Caco-2 (cell line): ENCODE data around the gene SF3B3. TPM values are rescaled to one million over a fixed set of nuclear protein-coding genes. Genes with fewer than 3 reads are reported as not detected.

Experiments
- BruUV-seq: library from RNA; stranded (reverse); fragments of 400-500 nt; replicated peaks from 2 replicates; lab custom pipeline; 2021; lab: Mats Ljungman, UMichigan
- CTCF ChIA-PET: fragments of 300-600 bp; sonication (Branson Sonifier 250); formaldehyde crosslinking; loops from one replicate; lab custom pipeline; 2022; ENCODE audit warnings: antibody characterized with exemption; lab: Charles Lee
- POLR2A ChIA-PET: fragments of 300-600 bp; sonication (Branson Sonifier 250); formaldehyde crosslinking; loops from one replicate; lab custom pipeline; 2022; ENCODE audit warnings: antibody characterized with exemption; lab: Charles Lee
- DNase-seq, 2 experiments: peaks; one replicate each; pipeline versions ENCODE4 v3.0.0 to v3.0.0-alpha.2; 2020 to 2022
- H3K27me3 ChIP-seq: replicated peaks from 2 replicates; pipeline ENCODE4 v1.6.0; 2011; ENCODE audit warnings: low read length; ENCODE audit not compliant: control insufficient read depth, insufficient read depth
- H3K36me3 ChIP-seq: 2 replicates; pipeline ENCODE4 v1.5.1; 2011; ENCODE audit warnings: low read length; ENCODE audit not compliant: control insufficient read depth, insufficient read depth
- H3K4me1 ChIP-seq: fragments of 250-450 bp; sonication (Bioruptor Pico); 2 replicates; pipeline ENCODE4 v1.5.1; 2020; ENCODE audit warnings: mild to moderate bottlenecking
- H3K4me3 ChIP-seq: 2 replicates; pipeline ENCODE4 v1.5.1; 2011; ENCODE audit warnings: low read depth, mild to moderate bottlenecking, control low read depth, low read length
- H3K9me3 ChIP-seq: fragments of 250-450 bp; sonication (Bioruptor Pico); 2 replicates; pipeline ENCODE4 v1.5.1; 2020; ENCODE audit warnings: mild to moderate bottlenecking, moderate library complexity
- H3K27ac Mint-ChIP-seq: one replicate; pipeline ENCODE4 v1.8.0; 2022; ENCODE audit warnings: mixed read lengths; ENCODE audit not compliant: unreplicated experiment
- H3K27me3 Mint-ChIP-seq: one replicate; pipeline ENCODE4 v1.8.0; 2022; ENCODE audit warnings: mixed read lengths; ENCODE audit not compliant: insufficient read depth, unreplicated experiment
- H3K36me3 Mint-ChIP-seq: one replicate; pipeline ENCODE4 v1.8.0; 2022; ENCODE audit warnings: mild to moderate bottlenecking, mixed read lengths; ENCODE audit not compliant: insufficient read depth, unreplicated experiment
- H3K4me1 Mint-ChIP-seq: one replicate; pipeline ENCODE4 v1.8.0; 2022; ENCODE audit warnings: low read depth, mixed read lengths; ENCODE audit not compliant: unreplicated experiment
- H3K4me3 Mint-ChIP-seq: one replicate; pipeline ENCODE4 v1.8.0; 2022; ENCODE audit warnings: mild to moderate bottlenecking, moderate library complexity, mixed read lengths; ENCODE audit not compliant: unreplicated experiment
- H3K9me3 Mint-ChIP-seq: one replicate; pipeline ENCODE4 v1.8.0; 2022; ENCODE audit warnings: mixed read lengths; ENCODE audit not compliant: unreplicated experiment
- CTCF ChIP-seq, 2 experiments: fragments of 200-600 bp in 1 of 2; IDR thresholded peaks; 1 replicate in 1 of 2; 2 replicates in 1 of 2; pipeline versions ENCODE4 v1.5.1 to v1.8.0; 2011 to 2022; ENCODE audit warnings: antibody characterized with exemption in 1 of 2, control low read depth in 1 of 2, inconsistent platforms in 1 of 2, low read depth in 1 of 2, low read length in 1 of 2, mild to moderate bottlenecking in 1 of 2, moderate library complexity in 1 of 2; ENCODE audit not compliant: insufficient read depth in 1 of 2, severe bottlenecking in 1 of 2, unreplicated experiment in 1 of 2
- intact Hi-C: fragments of 100-400 bp; cut with micrococcal nuclease; formaldehyde crosslinking; loops from one replicate; pipeline ENCODE4 v1.10.0; 2022; ENCODE audit not compliant: unreplicated experiment
- total RNA-seq: library from RNA; stranded (reverse); gene quantifications from 2 replicates; pipeline ENCODE4 v1.2.3, GENCODE V29; 2022

The SF3B3 gene
- total RNA-seq, 1 experiment from 2014 or later: 387 TPM

- no peaks in the 10 kb centered on the region for H3K27me3 Mint-ChIP-seq
- DNase-seq: no peak
- Histone ChIP-seq H3K4me3 (no peak overlapping the region), H3K4me1 (peaks cover 5% of the 10 kb centered on the region; the same call in 1 of the 2 replicates), H3K9me3 (no peaks in the 10 kb centered on the region), H3K27me3 (no peaks in the 10 kb centered on the region), H3K36me3 (peaks cover 2% of the 10 kb centered on the region; the same call in 1 of the 2 replicates)
- intact Hi-C loops: no loop called here
- no TSS peak for BruUV-seq
- peaks cover 61% of the 10 kb centered on the region for H3K36me3 Mint-ChIP-seq
- ChIA-PET CTCF (interaction anchor here (1.0 kb wide), 1 partner anchor 75 kb away, joined by 3 read pairs; no protein-coding TSS in a partner anchor), POLR2A (no interaction called here)
- H3K4me3 Mint-ChIP-seq: peak overlapping the region; percentile 12
- TF ChIP-seq CTCF (IDR thresholded peaks at IDR 0.05; ENCODE audit: insufficient read depth in 1 of 2, low read depth in 1 of 2, low read length in 1 of 2, severe bottlenecking in 1 of 2, unreplicated experiment in 1 of 2): no peak
- no peaks in the 10 kb centered on the region for H3K4me1 Mint-ChIP-seq
- H3K27ac Mint-ChIP-seq: no peak overlapping the region
- no peaks in the 10 kb centered on the region for H3K9me3 Mint-ChIP-seq
These were observed 55.6 kb downstream of the SF3B3 start for GRCh38 chr16:70579248-70579647.

- Mint-ChIP-seq H3K36me3 (peaks cover 54% of the 10 kb centered on the region), H3K27ac (no peak overlapping the region), H3K27me3 (no peaks in the 10 kb centered on the region), H3K4me1 (no peaks in the 10 kb centered on the region), H3K9me3 (no peaks in the 10 kb centered on the region), H3K4me3 (no peak overlapping the region)
- Histone ChIP-seq H3K27me3 (no peaks in the 10 kb centered on the region), H3K9me3 (no peaks in the 10 kb centered on the region), H3K4me3 (no peak overlapping the region), H3K4me1 (peaks cover 5% of the 10 kb centered on the region; the same call in 1 of the 2 replicates), H3K36me3 (peaks cover 2% of the 10 kb centered on the region; the same call in 1 of the 2 replicates)
- intact Hi-C loops: no loop called here
- POLR2A ChIA-PET: no interaction called here
- CTCF ChIA-PET: interaction anchor here (1.0 kb wide), 2 partner anchors 11 to 74 kb away, joined by 3 read pairs; no protein-coding TSS in a partner anchor
- TF ChIP-seq CTCF (IDR thresholded peaks at IDR 0.05; ENCODE audit: insufficient read depth in 1 of 2, low read depth in 1 of 2, low read length in 1 of 2, severe bottlenecking in 1 of 2, unreplicated experiment in 1 of 2): no peak
- DNase-seq: no peak
- BruUV-seq: no TSS peak
These were observed 56.3 kb downstream of the SF3B3 start for GRCh38 chr16:70579648-70580630.

- Mint-ChIP-seq H3K4me1 (no peaks in the 10 kb centered on the region), H3K9me3 (no peaks in the 10 kb centered on the region), H3K27me3 (no peaks in the 10 kb centered on the region), H3K36me3 (peaks cover 31% of the 10 kb centered on the region), H3K27ac (no peak overlapping the region), H3K4me3 (no peak overlapping the region)
- no peaks in the 10 kb centered on the region for H3K36me3 ChIP-seq
- intact Hi-C loops: no loop called here
- peak in 1 of 2 experiments; percentile 31 for DNase-seq
- H3K4me1 ChIP-seq: peaks cover 5% of the 10 kb centered on the region; the same call in 1 of the 2 replicates
- H3K9me3 ChIP-seq: no peaks in the 10 kb centered on the region
- H3K27me3 ChIP-seq: no peaks in the 10 kb centered on the region
- CTCF ChIA-PET: no interaction called here
- TF ChIP-seq CTCF (IDR thresholded peaks at IDR 0.05; ENCODE audit: insufficient read depth in 1 of 2, low read depth in 1 of 2, low read length in 1 of 2, severe bottlenecking in 1 of 2, unreplicated experiment in 1 of 2): peak in 1 of 2 experiments; percentile 22
- no peak overlapping the region for H3K4me3 ChIP-seq
- POLR2A ChIA-PET: no interaction called here
- BruUV-seq: no TSS peak
These were observed 58.8 kb downstream of the SF3B3 start for GRCh38 chr16:70582280-70582978.
